SK-N-SH (cell line): Measurements from ENCODE around the gene P3R3URF. TPM values are rescaled to one million over a fixed set of nuclear protein-coding genes. Genes with fewer than 3 reads are reported as not detected.

Source experiments
- CTCF ChIA-PET: fragments of 300-600, 350-600 bp; formaldehyde crosslinking; extraction: SDS; loops from one replicate; lab custom pipeline; 2021; lab: Yijun Ruan, JAX
- POLR2A ChIA-PET: fragments of 350-600 bp; sonication (Branson Sonifier 250); formaldehyde crosslinking; extraction: SDS; loops from one replicate; lab custom pipeline; 2020; ENCODE audit warnings: antibody characterized with exemption, inconsistent platforms; lab: Yijun Ruan, JAX
- DNase-seq: peaks from one replicate; pipeline ENCODE4 v3.0.0; 2012
- H2AFZ ChIP-seq: fragments of 200-600 bp; sonication (generic); 2 replicates; pipeline ENCODE4 v1.8.1; 2016; ENCODE audit warnings: antibody characterized with exemption, mild to moderate bottlenecking, low read depth
- H3F3A ChIP-seq: fragments of 200-600 bp; sonication (generic); replicated peaks from 2 replicates; pipeline ENCODE3; 2016; ENCODE audit warnings: antibody characterized with exemption, mild to moderate bottlenecking; ENCODE audit not compliant: insufficient read depth
- H3K27ac ChIP-seq, 2 experiments: fragments of 200-500 bp in 1 of 2; fragments of 200-600 bp in 1 of 2; sonication (Bioruptor generic) in 1 of 2; sonication (generic), shearing (Covaris generic) in 1 of 2; 2 replicates each; pipeline versions ENCODE4 v1.5.1 to v1.6.1; 2014 to 2016; ENCODE audit warnings: low read depth in 2 of 2, inconsistent platforms in 1 of 2, low read length in 1 of 2, mild to moderate bottlenecking in 1 of 2, mixed read lengths in 1 of 2
- H3K27me3 ChIP-seq: fragments of 200-600 bp; sonication (generic), shearing (Covaris generic); 2 replicates; pipeline ENCODE4 v1.6.1; 2016; ENCODE audit warnings: mixed run types; ENCODE audit not compliant: insufficient read depth
- H3K36me3 ChIP-seq, 2 experiments: fragments of 200-500 bp in 1 of 2; fragments of 200-600 bp in 1 of 2; sonication (Bioruptor generic) in 1 of 2; sonication (generic) in 1 of 2; replicated peaks in 1 of 2; 2 replicates each; pipeline versions ENCODE3 to v1.5.1; 2014 to 2016; ENCODE audit warnings: low read length in 1 of 2, mild to moderate bottlenecking in 1 of 2; ENCODE audit not compliant: insufficient read depth in 2 of 2, control insufficient read depth in 1 of 2
- H3K4me1 ChIP-seq, 2 experiments: fragments of 200-500 bp in 1 of 2; fragments of 200-600 bp in 1 of 2; sonication (Bioruptor generic) in 1 of 2; sonication (generic), shearing (Covaris generic) in 1 of 2; 2 replicates each; pipeline versions ENCODE4 v1.5.1 to v1.6.1; 2014 to 2016; ENCODE audit warnings: low read depth in 1 of 2, low read length in 1 of 2, mixed run types in 1 of 2; ENCODE audit not compliant: insufficient read depth in 2 of 2, control insufficient read depth in 1 of 2
- H3K4me2 ChIP-seq: fragments of 200-600 bp; sonication (generic), shearing (Covaris generic); 2 replicates; pipeline ENCODE4 v1.6.1; 2017; ENCODE audit warnings: mixed run types
- H3K4me3 ChIP-seq, 2 experiments: fragments of 200-500 bp in 1 of 2; fragments of 200-600 bp in 1 of 2; sonication (Bioruptor generic) in 1 of 2; sonication (generic), shearing (Covaris generic) in 1 of 2; 2 replicates each; pipeline versions ENCODE4 v1.5.1 to v1.8.1; 2014 to 2016; ENCODE audit warnings: low read depth in 2 of 2, inconsistent platforms in 1 of 2, low read length in 1 of 2, mild to moderate bottlenecking in 1 of 2, mixed read lengths in 1 of 2, moderate library complexity in 1 of 2
- H3K79me2 ChIP-seq: fragments of 200-600 bp; sonication (generic); 2 replicates; pipeline ENCODE4 v1.8.1; 2017; ENCODE audit warnings: mild to moderate bottlenecking; ENCODE audit not compliant: insufficient read depth
- H3K9ac ChIP-seq: fragments of 200-600 bp; sonication (generic); 2 replicates; pipeline ENCODE4 v1.6.1; 2017; ENCODE audit warnings: mixed run types
- H3K9me2 ChIP-seq: fragments of 200-600 bp; sonication (generic); 2 replicates; pipeline ENCODE4 v1.6.1; 2017; ENCODE audit warnings: mixed run types
- H3K9me3 ChIP-seq: fragments of 200-600 bp; sonication (generic); 2 replicates; pipeline ENCODE4 v1.6.1; 2017; ENCODE audit warnings: mixed run types, mild to moderate bottlenecking, moderate library complexity
- H4K20me1 ChIP-seq: fragments of 200-600 bp; sonication (generic); 2 replicates; pipeline ENCODE4 v1.6.1; 2017; ENCODE audit warnings: mild to moderate bottlenecking, mixed run types; ENCODE audit not compliant: insufficient read depth
- EZH2phosphoT487 ChIP-seq: fragments of 200-600 bp; sonication (generic); IDR thresholded peaks from 2 replicates; pipeline ENCODE4 v1.6.1; 2017; ENCODE audit warnings: low read depth, mixed run types, mild to moderate bottlenecking, antibody characterized with exemption, moderate library complexity, borderline replicate concordance
- FOSL2 ChIP-seq: IDR thresholded peaks from 2 replicates; pipeline ENCODE4 v1.4.0; 2012; ENCODE audit warnings: low read depth, mild to moderate bottlenecking, moderate library complexity, borderline replicate concordance
- FOXJ3 ChIP-seq: sonication (generic); formaldehyde crosslinking; IDR thresholded peaks from 2 replicates; pipeline ENCODE4 v1.5.1; 2020; ENCODE audit warnings: mild to moderate bottlenecking, missing genetic modification reagents
- FOXM1 ChIP-seq: IDR thresholded peaks from 2 replicates; pipeline ENCODE4 v1.4.0; 2012; ENCODE audit warnings: low read depth, mild to moderate bottlenecking
- JUND ChIP-seq: IDR thresholded peaks from 2 replicates; pipeline ENCODE4 v1.4.0; 2012
- MXI1 ChIP-seq: IDR thresholded peaks from 2 replicates; pipeline ENCODE4 v1.6.1; 2012; ENCODE audit warnings: mild to moderate bottlenecking, low read depth, low read length, improper control_type of control experiment
- NFIC ChIP-seq: IDR thresholded peaks from 2 replicates; pipeline ENCODE4 v1.4.0; 2012; ENCODE audit warnings: borderline replicate concordance
- POLR2AphosphoS5 ChIP-seq: IDR thresholded peaks from 2 replicates; pipeline ENCODE4 v1.6.1; 2012; ENCODE audit warnings: low read depth, low read length
- RFX5 ChIP-seq: IDR thresholded peaks from 2 replicates; pipeline ENCODE4 v1.6.1; 2012; ENCODE audit warnings: mild to moderate bottlenecking, improper control_type of control experiment, low read length
- TAF1 ChIP-seq: IDR thresholded peaks from 2 replicates; pipeline ENCODE4 v1.6.1; 2012; ENCODE audit warnings: low read depth, mild to moderate bottlenecking, low read length, moderate library complexity, borderline replicate concordance
- YY1 ChIP-seq: IDR thresholded peaks from 2 replicates; pipeline ENCODE4 v1.4.0; 2012; ENCODE audit warnings: low read depth, mild to moderate bottlenecking
- WGBS: methylation state at CpG from one replicate; pipeline ENCODE4 v1.1.6; 2017; ENCODE audit warnings: low lambda C conversion rate; 5-methylcytosine and 5-hydroxymethylcytosine counted together
- polyA plus RNA-seq, 3 experiments: library from polyadenylated mRNA; depleted of rRNA; stranded (reverse); fragments of >200 nt; gene quantifications; 2 replicates each; pipeline ENCODE4 v1.2.3, GENCODE V29; 2012
- TF ChIP-seq, protein P1 (sequence below): fragments of 150-350 bp; IDR thresholded peaks from 2 replicates; pipeline ENCODE4 v1.6.1; 2016; ENCODE audit warnings: mild to moderate bottlenecking, low read depth, low read length
- TF ChIP-seq, protein P2 (sequence below): fragments of 150-350 bp; IDR thresholded peaks from 2 replicates; pipeline ENCODE4 v1.6.1; 2017; ENCODE audit warnings: antibody characterized with exemption, low read length, low read depth, borderline replicate concordance

Gene P3R3URF
- polyA plus RNA-seq, 1 of the 3 experiments (the other 2 are of a cell fraction): not detected

DNA sequence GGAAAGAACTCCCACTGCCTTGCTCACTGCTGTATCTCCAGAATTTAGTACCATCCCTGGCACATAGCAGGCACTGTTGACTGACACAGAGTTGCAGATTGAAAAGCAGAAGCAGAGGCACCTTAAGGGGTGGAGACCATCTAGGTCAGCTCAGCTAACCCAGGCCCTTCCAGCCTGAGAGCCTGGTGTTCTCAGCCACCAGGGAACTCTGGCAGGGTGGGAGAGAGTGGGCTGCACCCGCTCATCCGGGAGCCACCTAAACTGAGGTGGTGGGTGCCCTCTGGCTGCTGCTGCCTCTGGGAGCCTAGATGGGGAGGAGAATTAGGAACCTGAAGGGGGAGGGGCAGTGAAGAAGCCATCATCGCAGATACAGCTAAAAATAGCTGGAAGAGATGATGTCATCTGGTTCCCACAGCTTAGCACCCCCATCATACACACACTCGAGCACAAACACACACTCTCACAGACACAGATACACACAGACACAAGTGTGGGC is 2.9 kb downstream of the P3R3URF start:
- Histone ChIP-seq H3F3A (peaks cover 5% of the 10 kb centered on the region), H3K9me3 (no peaks in the 10 kb centered on the region), H3K79me2 (no peaks in the 10 kb centered on the region), H3K27ac (no peak overlapping the region), H4K20me1 (no peaks in the 10 kb centered on the region), H3K9ac (no peak overlapping the region), H3K9me2 (no peaks in the 10 kb centered on the region), H2AFZ (peak overlapping the region; percentile 53; the same call in 1 of the 2 replicates), H3K27me3 (no peaks in the 10 kb centered on the region), H3K4me2 (no peak overlapping the region), H3K4me1 (peaks cover 7 to 9% of the 10 kb centered on the region in 2 experiments; a peak in 2 of 4 replicates), H3K36me3 (no peaks in the 10 kb centered on the region), H3K4me3 (no peak overlapping the region)
- ChIA-PET CTCF (interaction anchor here (1.0 kb wide), 1 partner anchor 136 kb away, joined by 4 read pairs; no protein-coding TSS in a partner anchor), POLR2A (interaction anchor here (2.1 kb wide), 1 partner anchor 41 kb away, joined by 8 read pairs; the partner anchor contains the start of gene PIK3R3)
- DNase-seq: peak; percentile 42
- 17% methylated on average over 2 of the region's 4 CpGs for WGBS
- TF ChIP-seq TAF1 (no peak), NFIC (no peak), YY1 (no peak), FOXJ3 (CRISPR knock-in tag) (no peak), POLR2AphosphoS5 (no peak), FOSL2 (no peak), RFX5 (no peak)
- TF ChIP-seq, protein P1, sequence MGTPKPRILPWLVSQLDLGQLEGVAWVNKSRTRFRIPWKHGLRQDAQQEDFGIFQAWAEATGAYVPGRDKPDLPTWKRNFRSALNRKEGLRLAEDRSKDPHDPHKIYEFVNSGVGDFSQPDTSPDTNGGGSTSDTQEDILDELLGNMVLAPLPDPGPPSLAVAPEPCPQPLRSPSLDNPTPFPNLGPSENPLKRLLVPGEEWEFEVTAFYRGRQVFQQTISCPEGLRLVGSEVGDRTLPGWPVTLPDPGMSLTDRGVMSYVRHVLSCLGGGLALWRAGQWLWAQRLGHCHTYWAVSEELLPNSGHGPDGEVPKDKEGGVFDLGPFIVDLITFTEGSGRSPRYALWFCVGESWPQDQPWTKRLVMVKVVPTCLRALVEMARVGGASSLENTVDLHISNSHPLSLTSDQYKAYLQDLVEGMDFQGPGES: no peak

GRCh38 chr1:46172321-46172720 is 4.0 kb downstream of the P3R3URF start:
- CTCF ChIA-PET: interaction anchor here (1.0 to 1.2 kb wide), 3 partner anchors 134 to 172 kb away, joined by 3 to 4 read pairs (median 3); no protein-coding TSS in a partner anchor
- H3K9ac ChIP-seq: no peak overlapping the region
- WGBS: 78% methylated on average over 4 of the region's 4 CpGs
- no peak overlapping the region for H2AFZ ChIP-seq
- H3F3A ChIP-seq: peaks cover 1% of the 10 kb centered on the region
- peaks cover 7 to 9% of the 10 kb centered on the region in 2 experiments; a peak in 2 of 4 replicates for H3K4me1 ChIP-seq
- H3K36me3 ChIP-seq: no peaks in the 10 kb centered on the region
- H3K27ac ChIP-seq: no peak overlapping the region
- no peak for DNase-seq
- no peaks in the 10 kb centered on the region for H3K9me2 ChIP-seq
- no peaks in the 10 kb centered on the region for H3K79me2 ChIP-seq
- H3K27me3 ChIP-seq: no peaks in the 10 kb centered on the region
- H3K9me3 ChIP-seq: no peaks in the 10 kb centered on the region
- H3K4me2 ChIP-seq: no peak overlapping the region
- H3K4me3 ChIP-seq: no peak overlapping the region
- TF ChIP-seq JUND (no peak), EZH2phosphoT487 (no peak), FOSL2 (no peak), FOXM1 (no peak), MXI1 (no peak)
- TF ChIP-seq, protein P2, sequence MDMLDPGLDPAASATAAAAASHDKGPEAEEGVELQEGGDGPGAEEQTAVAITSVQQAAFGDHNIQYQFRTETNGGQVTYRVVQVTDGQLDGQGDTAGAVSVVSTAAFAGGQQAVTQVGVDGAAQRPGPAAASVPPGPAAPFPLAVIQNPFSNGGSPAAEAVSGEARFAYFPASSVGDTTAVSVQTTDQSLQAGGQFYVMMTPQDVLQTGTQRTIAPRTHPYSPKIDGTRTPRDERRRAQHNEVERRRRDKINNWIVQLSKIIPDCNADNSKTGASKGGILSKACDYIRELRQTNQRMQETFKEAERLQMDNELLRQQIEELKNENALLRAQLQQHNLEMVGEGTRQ: no peak
- TF ChIP-seq, all 33 proteins: peak for 0
- POLR2A ChIA-PET: interaction anchor here (2.1 kb wide), 1 partner anchor 40 kb away, joined by 8 read pairs; the partner anchor contains the start of gene PIK3R3
- H4K20me1 ChIP-seq: no peaks in the 10 kb centered on the region
